GM21515 (cell line): ENCODE results near the gene SPAG5.
A peak's percentile ranks its signal among the peaks of the same experiment; 100 is the strongest.

Source experiments
- ATAC-seq: cut with Tn5 transposase; IDR thresholded peaks from one replicate; pipeline ENCODE4 v1.9.1; 2021; ENCODE audit not compliant: unreplicated experiment

SPAG5 gene

GRCh38 chr17:28547623-28548416 is 51.0 kb downstream of the SPAG5 start:
- ATAC-seq = peak; percentile 34

- ATAC-seq = no peak
These were observed 51.7 kb downstream of the SPAG5 start for GRCh38 chr17:28547096-28547622.

GRCh38 chr17:28545787-28546415 is 52.9 kb downstream of the SPAG5 start:
- ATAC-seq = no peak

- no peak for ATAC-seq
These were observed 53.7 kb downstream of the SPAG5 start for GRCh38 chr17:28545141-28545503.

GRCh38 chr17:28544402-28545140 is 54.3 kb downstream of the SPAG5 start:
- ATAC-seq = no peak

GRCh38 chr17:28541439-28541838 is 57.4 kb downstream of the SPAG5 start:
- no peak for ATAC-seq

GRCh38 chr17:28540231-28540630 is 58.6 kb downstream of the SPAG5 start:
- no peak for ATAC-seq

- ATAC-seq = no peak
These were observed 60.4 kb downstream of the SPAG5 start for GRCh38 chr17:28538296-28538895.

GRCh38 chr17:28537219-28537610 is 61.6 kb downstream of the SPAG5 start:
- ATAC-seq = no peak

- ATAC-seq = no peak
These were observed 62.1 kb downstream of the SPAG5 start for GRCh38 chr17:28536532-28537218.

- no peak for ATAC-seq
These were observed 64.0 kb downstream of the SPAG5 start for GRCh38 chr17:28534740-28535375.

GRCh38 chr17:28533091-28533807 is 65.6 kb downstream of the SPAG5 start:
- ATAC-seq = no peak

GRCh38 chr17:28532050-28532960 is 66.5 kb downstream of the SPAG5 start:
- no peak for ATAC-seq

GRCh38 chr17:28530926-28531325 is 67.9 kb downstream of the SPAG5 start:
- no peak for ATAC-seq

GRCh38 chr17:28530250-28530649 is 68.6 kb downstream of the SPAG5 start:
- ATAC-seq = no peak

- no peak for ATAC-seq
These were observed 69.8 kb downstream of the SPAG5 start for GRCh38 chr17:28529013-28529400.

- no peak for ATAC-seq
These were observed 70.4 kb downstream of the SPAG5 start for GRCh38 chr17:28528327-28529012.

- no peak for ATAC-seq
These were observed 71.0 kb downstream of the SPAG5 start for GRCh38 chr17:28527859-28528258.
